ENCODE results near the gene RPIA. TPM values are rescaled to one million over a fixed set of nuclear protein-coding genes. Genes with fewer than 3 reads are reported as not detected.
A peak's percentile ranks its signal among the peaks of the same experiment; 100 is the strongest.

RPIA gene
- total RNA-seq, 4 donors from 2014 or later, result 7.9 to 20.5 (median 10.9) TPM

DNA sequence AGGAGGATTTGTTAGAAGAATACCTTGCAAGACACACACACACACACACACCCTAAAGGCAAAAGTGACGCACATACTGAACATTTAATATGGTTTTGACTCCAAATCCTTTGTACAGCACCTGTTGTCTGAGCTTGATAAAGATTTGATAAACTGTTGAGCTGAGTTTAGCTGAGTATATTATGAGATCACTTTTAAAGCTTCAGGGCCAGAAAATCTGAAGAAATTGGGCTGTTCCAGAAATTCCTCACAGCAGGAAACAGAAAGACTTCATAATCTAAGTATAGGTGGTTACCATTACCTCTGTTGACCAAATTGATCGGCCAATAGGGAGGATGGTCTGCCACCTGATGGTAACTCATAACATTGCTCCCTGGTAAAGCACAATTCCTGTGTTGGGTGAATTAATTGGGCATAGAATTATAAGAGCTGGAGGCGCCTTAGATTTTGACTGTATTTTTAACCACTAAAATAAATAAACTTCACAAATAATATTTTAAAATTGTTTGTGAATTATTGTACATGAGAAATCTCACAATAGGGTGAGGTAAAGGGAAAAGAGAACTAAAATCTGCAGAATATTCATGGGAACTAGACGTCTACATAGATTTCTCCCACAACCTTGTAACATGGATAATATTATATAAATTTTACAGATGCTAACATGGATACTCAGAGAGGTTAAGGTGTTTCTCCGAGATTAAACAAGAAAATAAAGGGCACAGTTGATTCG, 21.8 kb upstream of the RPIA start:
- TF ChIP-seq, protein P1, sequence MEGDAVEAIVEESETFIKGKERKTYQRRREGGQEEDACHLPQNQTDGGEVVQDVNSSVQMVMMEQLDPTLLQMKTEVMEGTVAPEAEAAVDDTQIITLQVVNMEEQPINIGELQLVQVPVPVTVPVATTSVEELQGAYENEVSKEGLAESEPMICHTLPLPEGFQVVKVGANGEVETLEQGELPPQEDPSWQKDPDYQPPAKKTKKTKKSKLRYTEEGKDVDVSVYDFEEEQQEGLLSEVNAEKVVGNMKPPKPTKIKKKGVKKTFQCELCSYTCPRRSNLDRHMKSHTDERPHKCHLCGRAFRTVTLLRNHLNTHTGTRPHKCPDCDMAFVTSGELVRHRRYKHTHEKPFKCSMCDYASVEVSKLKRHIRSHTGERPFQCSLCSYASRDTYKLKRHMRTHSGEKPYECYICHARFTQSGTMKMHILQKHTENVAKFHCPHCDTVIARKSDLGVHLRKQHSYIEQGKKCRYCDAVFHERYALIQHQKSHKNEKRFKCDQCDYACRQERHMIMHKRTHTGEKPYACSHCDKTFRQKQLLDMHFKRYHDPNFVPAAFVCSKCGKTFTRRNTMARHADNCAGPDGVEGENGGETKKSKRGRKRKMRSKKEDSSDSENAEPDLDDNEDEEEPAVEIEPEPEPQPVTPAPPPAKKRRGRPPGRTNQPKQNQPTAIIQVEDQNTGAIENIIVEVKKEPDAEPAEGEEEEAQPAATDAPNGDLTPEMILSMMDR (IDR thresholded peaks at IDR 0.05), result no peak
- ATAC-seq (ENCODE audit: low FRiP score) (peak; percentile 68), DNase-seq (ENCODE audit: low spot score) (no peak)

DNA sequence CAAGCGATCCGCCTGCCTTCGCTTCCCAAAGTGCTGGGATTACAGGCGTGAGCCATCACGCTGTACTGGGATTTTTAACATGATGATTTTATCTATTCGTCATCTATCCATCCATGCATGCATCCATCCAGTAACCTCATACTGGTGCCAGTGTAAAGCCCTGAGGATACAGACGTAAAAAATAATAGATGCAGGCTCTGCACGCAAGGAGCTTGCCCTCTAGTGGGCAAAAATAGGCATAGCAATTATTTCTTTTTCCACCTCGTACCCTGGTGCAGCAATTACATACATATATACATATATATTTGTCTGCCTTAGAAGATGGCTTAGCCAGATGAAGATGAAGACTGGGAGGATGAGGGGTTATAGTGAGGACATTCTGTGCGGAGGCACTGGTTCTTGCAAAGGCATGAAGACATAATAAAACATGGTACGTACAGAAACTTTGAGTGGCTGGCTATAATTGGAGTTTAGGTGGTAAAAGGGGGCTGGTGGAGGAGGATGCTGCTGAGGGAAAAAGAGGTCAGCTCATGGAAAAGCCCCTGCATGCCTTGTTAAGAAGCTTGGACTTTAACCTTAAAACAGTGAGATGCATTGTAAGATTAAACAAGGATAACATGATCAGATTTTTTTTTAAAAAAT, 19.6 kb upstream of the RPIA start:
- TF ChIP-seq, protein P1 (IDR thresholded peaks at IDR 0.05), result peak in 2 of 3 donors; percentile 28 to 52
- ATAC-seq (ENCODE audit: low FRiP score), result peak; percentile 60
- DNase-seq (ENCODE audit: low spot score), result no peak

DNA sequence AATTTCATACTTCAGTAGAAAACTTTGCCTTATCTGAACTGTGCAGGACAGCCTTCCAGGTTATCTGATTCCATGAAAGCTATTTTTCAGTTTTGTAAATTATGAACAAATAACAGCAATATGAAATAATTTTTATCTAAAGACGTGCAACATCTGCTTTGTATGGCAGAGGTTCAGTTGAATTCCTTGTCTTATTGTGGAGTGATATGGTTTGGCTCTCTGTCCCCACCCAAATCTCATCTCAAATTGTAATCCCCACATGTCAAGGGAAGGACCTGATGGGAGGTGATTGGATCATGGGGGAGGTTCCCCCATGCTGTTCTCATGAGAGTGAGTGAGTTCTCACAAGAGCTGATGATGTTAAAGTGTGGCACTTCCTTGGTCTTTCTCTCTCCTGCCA, 18.1 kb upstream of the RPIA start:
- no peak for ATAC-seq (ENCODE audit: low FRiP score)
- TF ChIP-seq, protein P1 (IDR thresholded peaks at IDR 0.05), result no peak
- DNase-seq (ENCODE audit: low spot score), result no peak

DNA sequence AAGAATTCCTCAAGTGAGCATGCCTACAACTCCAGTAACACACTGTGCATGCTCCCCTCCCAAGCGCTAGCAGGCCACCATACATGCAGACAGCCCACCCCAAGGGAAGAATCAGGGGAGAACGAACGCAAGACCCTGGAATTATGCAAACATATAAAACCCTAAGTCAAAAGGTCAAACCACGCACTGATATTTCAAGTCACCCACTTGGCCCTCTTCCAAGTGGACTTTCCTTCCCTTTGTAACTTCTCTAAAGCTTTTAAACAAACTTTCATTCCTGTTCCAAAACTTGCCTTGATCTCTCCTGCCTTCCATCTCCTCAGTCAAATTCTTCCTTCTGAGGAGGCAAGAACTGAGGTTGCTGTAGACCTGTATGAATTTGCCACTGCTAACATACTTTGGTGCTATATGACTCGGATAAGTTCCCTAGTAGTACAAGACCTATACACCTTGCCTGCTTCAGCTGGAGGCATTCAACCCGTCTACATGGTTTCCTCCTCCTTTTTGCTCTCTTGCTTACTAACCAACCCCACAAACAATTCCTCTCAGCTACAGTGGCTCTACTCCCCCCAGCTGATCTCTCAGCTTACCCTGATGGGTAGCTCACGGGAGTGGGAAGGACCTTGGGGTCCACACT, 11.1 kb upstream of the RPIA start:
- ATAC-seq (ENCODE audit: low FRiP score), result no peak
- DNase-seq (ENCODE audit: low spot score), result no peak
- TF ChIP-seq, protein P1 (IDR thresholded peaks at IDR 0.05), result no peak

DNA sequence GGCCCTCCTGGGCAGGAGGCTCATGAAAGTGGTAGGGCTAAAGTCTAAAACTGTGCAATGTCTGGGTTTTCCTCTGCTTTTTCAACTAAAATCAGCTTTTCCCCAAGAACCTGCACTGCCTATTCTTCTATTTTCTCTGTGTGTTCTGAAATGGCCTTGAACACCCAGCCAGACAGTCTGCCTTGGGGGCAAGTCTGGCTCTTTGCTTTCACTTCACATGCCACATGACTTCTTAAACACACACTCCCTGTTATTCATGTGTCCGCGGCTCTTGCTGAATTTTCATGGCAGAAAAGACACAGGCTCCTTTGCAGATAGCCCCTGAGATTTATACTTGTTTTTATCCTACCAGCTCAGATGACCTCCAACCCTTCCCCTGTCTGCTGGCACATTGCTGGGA, 10.6 kb upstream of the RPIA start:
- DNase-seq (ENCODE audit: low spot score) (no peak), ATAC-seq (ENCODE audit: low FRiP score) (no peak)
- TF ChIP-seq, protein P1 (IDR thresholded peaks at IDR 0.05), result no peak

DNA sequence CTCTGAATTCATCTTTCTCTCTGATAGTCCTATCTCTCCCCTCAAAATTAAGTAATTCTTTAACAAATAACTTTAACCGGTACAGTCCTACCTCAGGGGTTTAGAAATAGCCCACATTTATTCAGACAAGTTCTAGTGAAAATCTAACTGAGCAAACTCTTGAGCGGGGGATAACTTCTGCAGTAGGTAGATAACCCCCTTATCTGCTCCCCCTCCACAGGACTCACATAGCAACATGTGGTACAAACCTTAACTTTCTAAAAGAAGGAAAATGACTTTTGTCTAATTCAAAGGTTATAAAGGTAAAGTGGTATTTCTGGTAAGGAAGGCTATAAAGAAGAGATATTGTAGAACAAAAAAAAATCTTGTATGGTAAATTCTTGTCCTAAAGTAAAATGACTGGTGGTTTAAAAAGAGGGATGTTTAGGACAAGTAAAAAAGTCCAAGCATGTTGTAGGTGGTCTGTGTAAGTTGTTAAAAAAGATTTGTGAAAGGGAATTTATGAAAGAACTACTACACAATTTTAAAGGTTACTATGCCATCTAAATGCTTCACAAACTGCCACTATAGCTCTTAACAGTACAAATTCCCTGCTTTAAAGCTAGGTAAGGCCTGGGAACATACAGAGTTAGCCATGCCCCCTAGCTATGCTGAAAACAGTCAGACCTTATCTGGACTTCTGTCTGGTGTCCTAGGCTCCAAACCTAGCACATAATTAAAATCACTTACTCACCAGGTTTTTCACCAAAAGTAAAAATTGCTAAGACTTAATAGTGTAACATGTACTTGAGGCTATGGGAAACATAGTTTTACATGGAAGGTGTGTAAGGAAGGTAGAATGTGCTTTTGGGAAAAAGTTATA, 8.1 kb upstream of the RPIA start:
- DNase-seq (ENCODE audit: low spot score) (no peak), ATAC-seq (ENCODE audit: low FRiP score) (no peak)
- TF ChIP-seq, protein P1 (IDR thresholded peaks at IDR 0.05), result no peak
